Measurements from ENCODE around the gene OXER1.

OXER1 gene

GRCh38 chr2:42755191-42755880 is 8.6 kb downstream of the OXER1 start:
- TF ChIP-seq GATA2 (IDR thresholded peaks at IDR 0.05; ENCODE audit: low read depth, low read length) (no peak), GATA3 (IDR thresholded peaks at IDR 0.05; ENCODE audit: low read depth, low read length) (no peak)

GRCh38 chr2:42754776-42755140 is 9.2 kb downstream of the OXER1 start:
- TF ChIP-seq GATA3 (IDR thresholded peaks at IDR 0.05; ENCODE audit: low read depth, low read length), result no peak
- no peak for TF ChIP-seq GATA2 (IDR thresholded peaks at IDR 0.05; ENCODE audit: low read depth, low read length)

- TF ChIP-seq GATA3 (IDR thresholded peaks at IDR 0.05; ENCODE audit: low read depth, low read length) (no peak), GATA2 (IDR thresholded peaks at IDR 0.05; ENCODE audit: low read depth, low read length) (no peak)
These were observed 9.7 kb downstream of the OXER1 start for GRCh38 chr2:42754021-42754775.

- TF ChIP-seq GATA2 (IDR thresholded peaks at IDR 0.05; ENCODE audit: low read depth, low read length) (no peak), GATA3 (IDR thresholded peaks at IDR 0.05; ENCODE audit: low read depth, low read length) (no peak)
These were observed 10.8 kb downstream of the OXER1 start for GRCh38 chr2:42752816-42753813.

- TF ChIP-seq GATA2 (IDR thresholded peaks at IDR 0.05; ENCODE audit: low read depth, low read length) (no peak), GATA3 (IDR thresholded peaks at IDR 0.05; ENCODE audit: low read depth, low read length) (no peak)
These were observed 11.6 kb downstream of the OXER1 start for GRCh38 chr2:42752314-42752713.

- TF ChIP-seq GATA2 (IDR thresholded peaks at IDR 0.05; ENCODE audit: low read depth, low read length) (no peak), GATA3 (IDR thresholded peaks at IDR 0.05; ENCODE audit: low read depth, low read length) (no peak)
These were observed 15.1 kb downstream of the OXER1 start for GRCh38 chr2:42748840-42749239.

- TF ChIP-seq GATA2 (IDR thresholded peaks at IDR 0.05; ENCODE audit: low read depth, low read length) (no peak), GATA3 (IDR thresholded peaks at IDR 0.05; ENCODE audit: low read depth, low read length) (no peak)
These were observed 16.5 kb downstream of the OXER1 start for GRCh38 chr2:42747422-42747821.

GRCh38 chr2:42744545-42745082 is 19.3 kb downstream of the OXER1 start:
- TF ChIP-seq GATA2 (IDR thresholded peaks at IDR 0.05; ENCODE audit: low read depth, low read length) (no peak), GATA3 (IDR thresholded peaks at IDR 0.05; ENCODE audit: low read depth, low read length) (no peak)

- no peak for TF ChIP-seq GATA3 (IDR thresholded peaks at IDR 0.05; ENCODE audit: low read depth, low read length)
- no peak for TF ChIP-seq GATA2 (IDR thresholded peaks at IDR 0.05; ENCODE audit: low read depth, low read length)
These were observed 20.3 kb downstream of the OXER1 start for GRCh38 chr2:42743659-42743990.

GRCh38 chr2:42742740-42743658 is 20.9 kb downstream of the OXER1 start:
- no peak for TF ChIP-seq GATA2 (IDR thresholded peaks at IDR 0.05; ENCODE audit: low read depth, low read length)
- no peak for TF ChIP-seq GATA3 (IDR thresholded peaks at IDR 0.05; ENCODE audit: low read depth, low read length)

- TF ChIP-seq GATA2 (IDR thresholded peaks at IDR 0.05; ENCODE audit: low read depth, low read length), result no peak
- no peak for TF ChIP-seq GATA3 (IDR thresholded peaks at IDR 0.05; ENCODE audit: low read depth, low read length)
These were observed 22.8 kb downstream of the OXER1 start for GRCh38 chr2:42741140-42741539.

- no peak for TF ChIP-seq GATA2 (IDR thresholded peaks at IDR 0.05; ENCODE audit: low read depth, low read length)
- TF ChIP-seq GATA3 (IDR thresholded peaks at IDR 0.05; ENCODE audit: low read depth, low read length), result no peak
These were observed 27.2 kb downstream of the OXER1 start for GRCh38 chr2:42736598-42737322.
